Non-pigmented ciliary epithelial cell (primary cell): ENCODE results near the gene PANK4.

Experiments used
- DNase-seq: peaks from one replicate; pipeline ENCODE4 v3.0.0-alpha.2; 2010; ENCODE audit warnings: low read depth

The PANK4 gene

DNA sequence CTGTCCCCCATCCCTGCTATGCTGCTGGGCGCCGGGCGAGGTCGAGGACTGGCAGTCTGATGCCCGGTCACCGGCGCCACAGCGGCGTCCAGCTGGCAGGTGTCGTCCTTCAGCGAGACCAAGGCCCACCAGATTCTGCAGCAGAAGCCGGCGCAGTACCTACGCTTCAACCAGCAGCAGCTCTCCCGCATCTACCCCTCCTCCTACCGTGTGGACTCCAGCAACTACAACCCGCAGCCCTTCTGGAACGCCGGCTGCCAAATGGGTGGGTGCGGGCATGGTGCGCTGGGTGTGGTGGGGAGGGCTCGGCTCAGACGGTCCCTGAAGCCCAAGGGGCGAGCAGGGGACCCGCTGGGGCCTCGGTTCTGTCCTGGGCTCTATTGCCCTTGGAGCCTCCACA, 29.6 kb downstream of the PANK4 start:
- no peak for DNase-seq

DNA sequence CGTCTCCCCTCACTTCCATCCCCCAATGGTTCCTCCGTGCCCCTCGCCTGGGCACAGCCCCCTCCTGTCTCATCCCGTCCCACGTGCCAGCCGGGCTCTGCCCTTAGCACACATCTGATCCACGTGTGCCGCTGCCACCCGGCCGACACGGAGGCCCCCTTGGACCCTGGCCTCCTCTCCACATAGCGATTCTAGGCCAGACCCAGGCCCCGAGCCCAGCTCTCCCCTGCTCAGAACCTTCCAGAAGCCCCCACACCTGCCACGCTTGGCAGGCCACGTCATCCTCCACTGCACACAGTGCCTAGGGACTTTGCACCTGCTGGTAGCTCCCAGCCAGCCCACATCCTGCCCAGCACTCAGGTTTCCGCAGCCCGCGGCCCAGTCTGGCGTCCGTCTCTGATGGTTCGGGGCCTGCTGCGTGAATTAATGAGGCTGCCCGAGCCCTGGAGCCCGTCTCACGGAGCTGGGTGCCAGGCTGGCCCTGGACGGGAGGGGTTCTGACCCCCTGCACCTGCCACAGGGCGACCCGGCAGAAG, 30.2 kb downstream of the PANK4 start:
- no peak for DNase-seq

DNA sequence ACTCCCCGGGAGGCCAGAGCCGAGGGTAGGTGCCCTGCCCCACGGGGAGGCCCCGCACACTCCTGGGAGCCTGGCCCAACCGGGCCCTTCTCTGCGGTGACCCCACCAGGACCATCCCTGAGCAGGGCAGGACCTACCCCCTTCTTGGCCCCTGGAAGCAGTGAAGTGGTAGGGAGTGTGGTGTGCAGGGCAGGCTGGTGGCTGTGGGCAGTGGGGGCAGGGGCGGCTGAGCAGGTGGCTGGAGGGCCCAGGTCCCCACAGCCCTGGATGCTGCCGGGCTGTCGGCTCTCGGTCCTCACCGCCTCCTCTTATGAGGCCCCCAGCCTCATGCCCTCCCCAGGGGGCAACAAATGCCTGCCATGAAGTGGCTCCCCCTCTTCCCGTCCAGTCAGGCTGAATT, 30.9 kb downstream of the PANK4 start:
- no peak for DNase-seq

DNA sequence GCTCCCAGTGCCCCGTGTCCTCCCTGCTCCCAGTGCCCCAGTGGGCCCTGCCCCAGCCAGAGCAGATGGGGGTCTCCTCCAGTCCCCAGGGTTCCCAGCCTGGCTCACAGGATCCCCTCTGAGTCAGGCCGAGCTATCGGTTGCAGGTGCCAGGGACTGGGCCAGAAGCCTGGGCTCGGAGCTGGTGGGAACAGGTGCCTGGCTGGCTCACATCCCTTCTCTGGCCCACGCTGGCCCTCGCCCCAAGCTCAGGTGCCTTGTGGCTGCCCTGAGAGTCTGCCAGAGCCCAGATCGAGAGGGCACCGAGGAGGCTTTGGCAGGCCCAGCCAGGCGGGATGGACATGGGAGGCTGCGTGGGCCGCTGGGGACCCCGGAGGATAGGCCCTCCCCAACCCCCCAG, 31.4 kb downstream of the PANK4 start:
- no peak for DNase-seq

DNA sequence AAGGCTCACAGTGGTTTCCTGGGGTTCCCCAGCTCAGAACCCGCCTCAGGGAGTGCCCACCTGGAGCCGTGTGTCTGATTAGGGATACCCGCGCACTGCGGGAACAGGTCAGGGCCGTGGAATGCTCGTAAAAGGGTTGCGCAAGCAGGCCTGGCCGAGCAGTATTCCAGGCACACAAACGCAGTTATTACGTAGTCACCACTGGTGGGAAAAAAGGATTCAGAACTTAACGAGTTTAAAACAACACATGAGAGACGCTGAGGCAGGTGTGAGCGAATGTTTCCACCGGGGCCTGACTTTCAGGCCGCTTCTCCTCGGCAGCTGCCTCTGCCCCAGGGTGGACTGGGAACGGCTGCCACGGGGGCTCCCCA, 32.1 kb downstream of the PANK4 start:
- no peak for DNase-seq

DNA sequence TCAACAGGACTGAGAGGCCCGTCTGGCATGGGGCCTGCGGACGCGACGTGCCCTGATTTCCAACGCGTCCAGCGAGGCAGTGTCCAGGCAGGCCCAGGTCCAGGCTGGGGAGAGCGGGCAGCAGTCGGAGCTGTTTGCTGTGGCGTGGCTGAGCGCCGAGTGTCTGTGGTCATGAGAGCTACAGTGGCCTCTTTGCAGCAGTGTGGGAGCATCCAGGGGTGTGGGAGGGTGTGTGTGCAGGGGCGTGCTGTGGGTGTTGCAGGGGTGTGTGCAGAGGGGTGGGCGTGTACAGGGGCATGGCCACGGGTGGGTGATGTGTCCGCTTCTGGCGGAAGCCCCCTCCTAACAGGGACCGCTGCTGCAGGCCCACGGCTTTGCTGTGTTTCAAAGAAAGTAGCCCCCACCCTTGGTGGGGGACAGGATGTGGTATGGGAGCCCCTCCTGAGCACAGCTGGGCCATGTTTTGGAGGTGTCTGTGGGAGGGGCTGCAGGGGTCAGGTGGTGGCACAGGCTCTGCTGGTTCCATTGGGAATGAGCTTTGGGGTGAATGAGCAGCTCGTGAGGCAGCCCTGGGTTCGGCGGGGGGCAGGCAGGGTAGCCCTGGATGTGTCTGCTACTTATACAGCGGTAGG, 32.6 kb downstream of the PANK4 start:
- DNase-seq: no peak

DNA sequence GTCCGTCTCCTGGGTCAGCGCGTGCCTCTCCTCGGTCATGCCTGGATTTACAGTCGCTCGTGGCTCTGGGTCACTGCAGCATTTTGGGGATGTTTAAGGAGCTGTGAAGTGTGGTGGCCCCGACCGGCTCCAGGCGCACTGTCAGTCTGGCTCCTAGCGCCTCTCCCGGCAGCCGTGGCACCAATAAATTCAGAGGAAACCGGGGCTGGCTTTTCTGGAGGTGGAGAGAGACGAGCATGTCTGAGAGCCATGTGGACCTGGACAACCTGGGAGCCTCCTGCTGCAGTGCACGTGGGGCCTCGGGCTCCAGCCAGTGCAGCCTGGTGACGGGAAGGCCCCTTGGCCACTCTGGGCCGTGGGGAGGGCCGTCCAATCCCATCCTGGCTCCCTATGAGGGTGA, 33.2 kb downstream of the PANK4 start:
- no peak for DNase-seq

DNA sequence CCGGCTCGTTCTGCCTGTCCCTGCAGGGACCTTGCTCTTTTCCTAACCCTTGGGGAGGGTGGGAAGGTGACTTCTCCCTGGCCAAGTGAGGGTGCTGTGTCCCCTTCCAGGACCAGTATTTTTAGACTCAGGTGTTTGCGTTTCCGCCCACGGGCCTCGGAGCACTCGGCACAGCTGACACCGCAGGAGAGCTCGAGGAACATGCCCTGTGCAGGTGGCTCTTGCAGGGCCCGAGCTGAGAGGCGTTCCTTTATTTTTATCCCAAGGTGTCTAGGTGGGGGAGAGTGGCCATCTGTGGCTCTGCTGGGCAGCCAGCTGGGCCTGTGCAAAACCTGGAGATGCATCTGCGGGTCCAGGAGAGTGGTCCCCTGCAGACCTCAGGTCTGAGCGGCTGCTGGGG, 34.3 kb downstream of the PANK4 start:
- DNase-seq: no peak

DNA sequence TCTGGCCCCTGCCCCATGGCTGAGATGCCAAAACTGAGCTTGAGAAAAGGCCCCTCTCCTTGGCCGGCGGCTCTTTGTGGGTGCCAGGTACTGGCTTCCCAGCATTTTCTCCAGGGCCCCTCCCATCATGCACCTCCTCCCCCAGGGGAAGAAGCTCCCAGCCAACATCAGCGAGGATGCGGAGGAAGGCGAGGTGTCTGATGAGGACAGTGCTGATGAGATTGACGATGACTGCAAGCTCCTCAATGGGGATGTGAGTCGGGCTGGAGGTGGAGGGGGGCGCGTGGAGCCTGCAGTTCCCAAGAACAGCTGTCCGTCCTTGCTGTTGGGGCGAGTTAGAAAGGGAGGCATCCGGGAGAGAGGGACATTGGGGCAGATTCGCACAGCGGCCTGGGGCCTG, 36.8 kb downstream of the PANK4 start:
- no peak for DNase-seq

DNA sequence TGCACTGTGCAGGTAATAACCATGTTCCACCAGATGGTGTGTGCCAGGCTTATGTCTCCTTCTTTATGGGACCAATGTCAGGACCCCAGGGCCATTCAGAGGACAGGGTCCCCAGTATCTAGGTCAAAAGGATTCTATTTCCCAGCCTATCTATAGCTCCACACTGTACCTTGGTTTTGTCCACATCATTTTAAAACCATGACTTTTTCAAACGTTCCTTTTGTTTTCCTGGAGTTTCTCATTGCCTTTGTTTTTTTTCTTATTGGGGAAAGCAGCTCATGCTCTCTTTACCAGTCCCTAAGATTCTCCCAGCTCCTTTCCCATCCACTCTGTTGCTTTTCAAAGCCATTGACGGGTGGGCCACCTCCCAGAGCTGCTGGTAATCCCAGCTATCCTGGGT, 37.7 kb downstream of the PANK4 start:
- no peak for DNase-seq

DNA sequence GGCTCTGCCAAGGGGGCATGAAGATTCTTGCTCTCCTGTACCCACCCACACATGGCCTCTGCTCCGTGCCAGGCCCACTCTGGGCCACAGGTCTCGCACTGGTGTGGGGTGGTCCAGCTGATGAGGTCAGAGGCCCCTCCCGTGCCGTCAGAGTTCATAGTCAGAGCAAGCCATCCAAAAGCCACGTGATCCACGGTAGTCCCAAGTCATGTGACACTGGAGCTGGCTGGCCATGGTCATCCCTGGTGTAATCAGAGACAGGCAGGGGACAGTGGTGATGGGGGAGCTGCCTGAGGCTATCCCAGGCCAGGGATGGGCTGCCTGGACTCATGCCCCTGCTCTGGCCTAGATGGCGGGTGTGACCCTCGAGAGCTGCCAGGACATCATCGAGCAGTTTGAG, 39.8 kb downstream of the PANK4 start:
- DNase-seq: no peak

DNA sequence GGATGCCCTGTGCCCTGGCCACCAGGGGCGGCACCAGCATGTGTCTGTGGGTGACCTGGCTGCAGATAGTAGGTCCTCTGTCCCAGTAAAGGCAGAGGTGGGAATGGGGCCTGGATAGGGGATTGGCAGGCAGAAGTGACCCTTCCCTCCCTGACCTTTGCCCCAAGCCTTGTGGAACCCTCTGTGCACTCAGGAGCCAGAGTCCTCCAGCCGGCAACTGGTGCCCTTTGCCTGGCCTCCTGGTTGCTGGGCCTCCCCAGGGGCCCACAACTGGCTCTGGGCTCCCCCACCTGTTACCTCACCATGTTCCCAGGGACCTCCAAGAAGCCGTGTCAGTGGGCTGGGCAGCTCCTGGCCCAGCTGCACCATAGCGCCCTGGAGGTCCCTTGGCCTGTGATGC, 40.4 kb downstream of the PANK4 start:
- no peak for DNase-seq

DNA sequence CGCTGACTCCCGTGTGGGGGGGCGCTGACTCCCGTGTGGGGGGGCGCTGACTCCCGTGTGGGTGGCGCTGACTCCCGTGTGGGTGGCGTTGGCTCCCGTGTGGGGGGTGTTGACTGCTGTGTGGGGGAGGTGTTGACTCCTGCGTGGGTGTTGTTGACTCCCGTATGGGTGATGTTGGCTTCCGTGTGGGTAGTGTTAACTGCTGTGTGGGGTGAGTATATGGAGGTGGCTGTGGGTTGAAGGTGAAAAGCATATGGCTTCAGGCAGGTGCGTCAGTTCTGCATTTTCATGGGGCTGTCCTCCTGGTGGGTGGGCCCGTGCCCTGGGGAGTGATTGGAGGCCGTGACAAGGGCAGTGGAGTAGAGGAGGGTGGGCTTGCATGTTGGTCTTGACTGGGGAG, 42.4 kb downstream of the PANK4 start:
- DNase-seq: no peak

DNA sequence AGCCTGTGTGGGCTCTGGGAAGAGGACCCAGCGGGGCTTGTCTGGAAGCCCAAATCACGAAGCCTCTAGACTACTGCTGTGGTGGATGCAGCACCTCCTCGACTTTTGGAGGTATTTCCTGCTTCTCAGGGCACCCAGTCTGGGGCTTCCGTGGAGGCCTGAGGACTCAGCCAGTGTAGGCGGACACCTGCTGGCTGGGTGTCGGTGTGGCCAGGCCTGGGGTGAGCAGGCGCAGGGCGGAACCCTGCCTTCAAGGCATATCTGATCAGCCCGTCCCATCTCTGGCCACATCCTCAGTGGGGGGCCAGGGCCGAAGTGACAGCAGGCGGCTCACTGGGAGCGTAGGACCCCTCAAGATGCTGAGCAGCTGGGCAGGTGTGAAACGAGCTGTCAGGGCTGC, 43.4 kb downstream of the PANK4 start:
- no peak for DNase-seq

DNA sequence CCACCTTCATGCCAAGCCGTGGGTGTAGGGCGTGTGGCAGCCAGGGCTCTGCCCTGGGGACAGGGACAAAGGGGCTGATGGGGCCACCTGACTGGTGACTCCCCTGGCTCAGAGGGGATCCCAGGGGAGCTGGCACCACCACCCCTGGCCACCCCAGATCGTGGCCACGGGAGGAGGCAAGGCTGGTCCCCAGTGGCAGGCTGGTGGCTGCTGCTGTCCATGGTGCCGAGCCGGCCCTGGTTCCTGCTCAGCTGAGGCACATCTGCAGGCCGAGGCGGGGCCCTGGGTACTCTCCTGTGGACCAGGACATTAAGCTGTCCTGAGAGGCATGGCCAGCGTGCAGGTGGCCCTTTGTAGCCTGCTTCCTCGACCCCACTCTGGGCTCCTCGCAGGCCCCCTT, 43.8 kb downstream of the PANK4 start:
- no peak for DNase-seq

DNA sequence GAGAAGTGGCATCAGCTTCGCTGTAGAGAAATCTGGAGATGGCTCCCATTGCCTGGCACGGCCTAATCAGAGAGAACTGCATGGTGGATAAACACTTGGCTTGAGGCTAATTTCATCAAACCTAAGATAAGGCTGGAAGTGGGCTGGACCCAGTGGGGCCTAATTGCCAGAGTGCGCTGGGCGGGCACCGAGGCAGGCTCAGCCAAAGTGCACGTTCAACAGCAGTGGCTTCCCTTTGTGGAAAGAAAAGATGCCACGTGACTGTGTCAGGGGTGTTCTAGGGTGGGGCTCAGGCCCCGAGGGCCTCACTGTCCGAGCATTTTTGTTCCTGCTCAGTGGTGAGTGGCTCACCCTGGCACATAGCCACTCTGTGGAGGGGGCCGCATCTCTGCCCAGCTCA, 44.5 kb downstream of the PANK4 start:
- DNase-seq: no peak

DNA sequence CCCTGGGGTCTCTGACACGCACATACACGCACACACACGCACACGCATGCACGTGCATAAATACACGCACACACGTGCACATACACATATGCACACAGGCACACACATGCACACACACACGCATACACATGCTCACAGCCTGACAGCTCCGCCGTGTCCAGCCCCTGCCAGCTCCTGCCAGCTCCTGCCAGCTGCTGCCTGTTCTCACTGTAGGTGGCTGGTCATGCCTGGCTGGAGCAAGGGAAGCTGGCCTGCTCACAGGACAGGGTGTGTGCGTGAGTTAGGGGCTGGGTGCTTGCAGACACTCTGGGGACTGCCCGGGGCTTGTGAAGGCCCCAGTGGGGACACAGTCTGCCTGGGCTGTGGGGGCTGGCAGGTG, 45.4 kb downstream of the PANK4 start:
- DNase-seq: no peak

DNA sequence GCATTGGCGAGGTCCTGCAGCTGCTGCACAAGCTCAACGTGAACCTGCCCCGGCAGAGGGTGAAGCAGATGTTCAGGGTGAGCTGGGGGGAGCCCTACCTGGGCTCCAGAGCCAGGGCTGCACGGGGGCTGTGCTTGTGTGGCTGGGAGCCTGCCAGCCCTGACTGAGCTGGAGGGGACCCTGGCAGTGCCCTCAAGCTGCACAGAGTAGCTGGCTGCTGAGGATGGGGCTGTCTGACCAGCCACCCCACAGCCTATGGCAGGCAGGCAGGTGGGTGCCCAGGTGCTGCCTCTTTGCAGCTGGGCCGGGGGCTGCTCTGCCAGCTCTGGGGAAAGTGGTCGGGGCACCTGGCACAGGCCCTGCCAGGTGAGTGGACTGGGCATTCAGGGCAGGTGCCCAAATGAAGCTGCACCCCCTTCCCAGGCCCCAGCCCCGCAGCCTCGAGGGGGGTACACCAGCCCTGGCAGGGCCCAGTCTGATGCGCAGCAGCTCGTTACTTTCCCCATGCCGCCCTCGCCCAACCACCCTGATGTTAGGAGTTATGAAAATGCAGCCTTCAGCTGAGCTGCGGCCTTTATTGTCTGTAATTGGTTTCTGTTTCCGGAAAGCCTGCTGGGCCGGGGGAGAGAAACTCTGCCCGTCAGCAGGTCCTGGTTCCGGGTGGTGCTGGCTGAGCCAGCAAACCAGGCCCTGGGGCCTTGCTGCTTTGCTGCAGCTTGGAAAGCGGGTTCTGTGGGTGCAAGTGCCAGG, 46.0 kb downstream of the PANK4 start:
- no peak for DNase-seq

DNA sequence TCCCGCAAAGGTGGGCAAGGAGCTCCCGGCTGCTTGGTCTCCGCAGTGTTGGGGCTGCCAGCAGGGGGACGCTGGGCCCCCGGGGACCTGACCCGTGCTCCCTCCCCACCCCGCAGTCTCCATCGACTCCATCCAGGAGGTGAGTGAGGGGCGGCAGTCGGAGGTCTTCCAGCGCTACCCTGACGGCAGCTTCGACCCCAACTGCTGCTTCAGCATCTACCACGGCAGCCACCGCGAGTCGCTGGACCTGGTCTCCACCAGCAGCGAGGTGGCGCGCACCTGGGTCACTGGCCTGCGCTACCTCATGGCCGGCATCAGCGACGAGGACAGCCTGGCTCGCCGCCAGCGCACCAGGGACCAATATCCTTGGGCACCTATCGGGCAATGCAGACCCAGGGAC, 46.8 kb downstream of the PANK4 start:
- DNase-seq: no peak

DNA sequence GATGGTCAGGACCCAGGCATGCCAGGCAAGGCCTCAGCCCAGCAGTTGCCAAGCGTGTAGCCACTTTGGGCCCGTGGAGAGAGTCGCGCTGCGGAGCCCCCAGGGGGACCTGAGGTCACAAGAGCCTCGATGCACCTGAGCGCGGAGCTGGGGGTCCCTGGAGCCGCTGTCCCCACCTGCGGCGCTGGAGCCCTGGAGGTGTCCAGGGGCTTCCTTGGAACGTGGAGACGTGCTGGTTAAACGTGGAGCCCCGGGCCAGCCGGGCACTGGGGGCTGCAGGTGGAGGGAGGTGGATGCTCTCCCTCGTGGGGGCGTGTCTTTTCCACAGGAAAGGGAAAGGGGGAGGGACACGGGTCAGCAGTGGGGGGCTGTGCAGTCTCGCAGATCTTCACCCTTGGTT, 47.2 kb downstream of the PANK4 start:
- no peak for DNase-seq

DNA sequence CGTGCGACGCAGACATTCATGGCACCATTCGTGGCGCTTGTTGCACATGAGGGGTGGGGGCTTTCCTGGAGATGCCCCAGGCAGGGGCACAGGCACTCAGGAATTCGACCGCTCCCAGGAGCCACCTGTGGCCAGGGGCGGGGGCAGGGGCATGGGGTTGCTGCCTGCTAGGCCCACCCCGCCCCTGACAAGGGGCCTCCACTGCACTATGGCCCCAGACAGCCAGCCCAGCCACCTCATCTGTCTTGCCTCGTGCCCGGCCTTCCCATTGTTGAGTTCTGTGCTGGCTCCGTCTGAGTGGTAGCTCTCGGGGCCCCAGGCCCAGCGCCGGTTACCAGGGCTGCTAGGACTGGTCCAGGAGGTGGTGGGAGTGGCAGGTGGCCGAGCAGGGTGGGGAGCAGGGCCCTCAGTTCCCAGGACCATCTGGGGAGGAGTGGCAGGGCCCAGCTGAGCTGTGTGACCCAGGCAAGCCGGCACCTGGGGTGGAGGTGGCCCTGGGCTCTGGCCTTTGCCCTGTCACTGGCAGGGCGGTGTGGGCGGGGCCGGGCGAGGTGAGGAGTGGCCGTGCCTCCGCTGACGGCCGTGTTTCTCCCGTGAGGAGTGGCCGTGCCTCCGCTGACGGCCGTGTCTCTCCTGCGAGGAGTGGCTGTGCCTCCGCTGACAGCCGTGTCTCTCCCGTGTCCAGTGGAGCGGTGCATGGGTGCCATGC, 48.5 kb downstream of the PANK4 start:
- no peak for DNase-seq

DNA sequence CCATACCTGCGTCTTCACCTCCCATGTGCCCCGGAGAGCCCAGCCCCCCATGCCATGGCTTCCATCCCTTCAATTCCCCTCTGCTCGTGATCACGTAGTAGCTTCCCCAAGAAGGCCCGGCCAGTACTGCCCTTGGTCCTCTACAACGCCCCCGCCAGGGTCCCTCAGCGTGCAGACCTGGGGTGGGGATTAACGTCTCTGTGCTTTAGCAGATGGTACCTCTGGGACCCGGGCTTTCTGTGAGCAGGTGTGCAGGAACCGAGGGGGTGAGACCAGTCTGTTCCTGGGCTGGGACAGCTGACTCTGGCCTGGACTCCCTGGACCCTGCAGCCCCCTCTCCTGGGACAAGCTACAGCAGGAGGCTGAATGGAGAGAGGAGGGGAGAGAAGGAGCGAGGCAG, 49.1 kb downstream of the PANK4 start:
- DNase-seq: no peak
